IMR-90 (cell line): ENCODE measurements around the gene LCN2. TPM values are rescaled to one million over a fixed set of nuclear protein-coding genes. Genes with fewer than 3 reads are reported as not detected.
A peak's percentile ranks its signal among the peaks of the same experiment; 100 is the strongest.

ENCODE experiments used
- ATAC-seq: fragments of 200-7000 bp; cut with Tn5 transposase; 2 replicates; pipeline ENCODE4 v1.9.1; 2020; ENCODE audit warnings: low read depth, mild to moderate bottlenecking, moderate library complexity
- BruUV-seq: library from RNA; stranded (reverse); fragments of 400-500 nt; replicated peaks from 2 replicates; lab custom pipeline; 2021; lab: Mats Ljungman, UMichigan
- CTCF ChIA-PET: fragments of 300-600 bp; formaldehyde crosslinking; extraction: SDS; loops from one replicate; lab custom pipeline; 2021; ENCODE audit warnings: antibody characterized with exemption; lab: Yijun Ruan, JAX
- POLR2A ChIA-PET: fragments of 300-600 bp; sonication (Branson Sonifier 250); formaldehyde crosslinking; loops from one replicate; lab custom pipeline; 2022; ENCODE audit warnings: antibody characterized with exemption; ENCODE audit not compliant: unreplicated experiment; lab: Charles Lee
- DNase-seq: peaks from one replicate; pipeline ENCODE4 v3.0.0; 2013
- H2AFZ ChIP-seq: replicated peaks from 2 replicates; pipeline ENCODE3; 2013; ENCODE audit warnings: low read length, mild to moderate bottlenecking; ENCODE audit not compliant: poor library complexity
- H2AK5ac ChIP-seq: 2 replicates; pipeline ENCODE4 v1.6.1; 2013; ENCODE audit warnings: low read depth, low read length, inconsistent platforms
- H2AK9ac ChIP-seq: replicated peaks from 2 replicates; pipeline ENCODE3; 2013; ENCODE audit warnings: mild to moderate bottlenecking, low read depth, low read length, moderate library complexity; ENCODE audit not compliant: poor library complexity
- H2BK120ac ChIP-seq: 2 replicates; pipeline ENCODE4 v1.6.1; 2013; ENCODE audit warnings: low read depth, low read length, inconsistent platforms
- H2BK15ac ChIP-seq: 3 replicates; pipeline ENCODE4 v1.6.1; 2013; ENCODE audit warnings: low read depth, low read length, inconsistent platforms
- H2BK20ac ChIP-seq: 2 replicates; pipeline ENCODE4 v1.6.1; 2013; ENCODE audit warnings: low read depth, mild to moderate bottlenecking, inconsistent platforms, low read length, moderate library complexity
- H2BK5ac ChIP-seq: 2 replicates; pipeline ENCODE4 v1.6.1; 2013; ENCODE audit warnings: mild to moderate bottlenecking, low read depth, low read length, inconsistent platforms; ENCODE audit not compliant: poor library complexity, severe bottlenecking
- H3K14ac ChIP-seq: replicated peaks from 2 replicates; pipeline ENCODE4 v1.6.1; 2013; ENCODE audit warnings: low read depth, low read length, inconsistent platforms
- H3K18ac ChIP-seq: 2 replicates; pipeline ENCODE4 v1.6.1; 2013; ENCODE audit warnings: low read depth, low read length, control low read depth
- H3K23ac ChIP-seq: 2 replicates; pipeline ENCODE4 v1.6.1; 2013; ENCODE audit warnings: low read depth, low read length, inconsistent platforms
- H3K27ac ChIP-seq: 2 replicates; pipeline ENCODE4 v1.5.1; 2013; ENCODE audit warnings: mild to moderate bottlenecking, control low read depth, low read length; ENCODE audit not compliant: insufficient read depth
- H3K27me3 ChIP-seq: 2 replicates; pipeline ENCODE4 v1.6.1; 2013; ENCODE audit warnings: low read length; ENCODE audit not compliant: control insufficient read depth, insufficient read depth
- H3K36me3 ChIP-seq: 2 replicates; pipeline ENCODE4 v1.6.1; 2013; ENCODE audit warnings: low read length, mixed read lengths; ENCODE audit not compliant: control insufficient read depth, insufficient read depth
- H3K4ac ChIP-seq: 2 replicates; pipeline ENCODE4 v1.6.1; 2013; ENCODE audit warnings: low read depth, low read length, inconsistent platforms
- H3K4me1 ChIP-seq: 2 replicates; pipeline ENCODE4 v1.6.1; 2013; ENCODE audit warnings: low read length, mixed read lengths; ENCODE audit not compliant: control insufficient read depth, insufficient read depth
- H3K4me2 ChIP-seq: 2 replicates; pipeline ENCODE4 v1.6.1; 2013; ENCODE audit warnings: low read depth, mild to moderate bottlenecking, control low read depth, low read length, moderate library complexity
- H3K4me3 ChIP-seq: 2 replicates; pipeline ENCODE4 v1.5.1; 2013; ENCODE audit warnings: low read depth, mild to moderate bottlenecking, control low read depth, low read length, moderate library complexity; ENCODE audit not compliant: insufficient read depth
- H3K56ac ChIP-seq: 2 replicates; pipeline ENCODE4 v1.6.1; 2013; ENCODE audit warnings: low read length, inconsistent platforms; ENCODE audit not compliant: insufficient read depth; ENCODE audit errors: extremely low read depth
- H3K79me1 ChIP-seq, 2 experiments: 2 replicates each; pipeline ENCODE4 v1.6.1; 2013; ENCODE audit warnings: low read length in 2 of 2, inconsistent platforms in 1 of 2, low read depth in 1 of 2
- H3K9ac ChIP-seq: 2 replicates; pipeline ENCODE4 v1.6.1; 2013; ENCODE audit warnings: low read depth, low read length, control low read depth
- H3K9me1 ChIP-seq: 2 replicates; pipeline ENCODE4 v1.6.1; 2013; ENCODE audit warnings: low read length, inconsistent platforms; ENCODE audit not compliant: insufficient read depth
- H3K9me3 ChIP-seq: 2 replicates; pipeline ENCODE4 v1.6.1; 2013; ENCODE audit warnings: low read length; ENCODE audit not compliant: control insufficient read depth, insufficient read depth
- H4K20me1 ChIP-seq: 2 replicates; pipeline ENCODE4 v1.6.1; 2013; ENCODE audit warnings: low read length, inconsistent platforms; ENCODE audit not compliant: insufficient read depth
- H4K5ac ChIP-seq: 2 replicates; pipeline ENCODE4 v1.6.1; 2013; ENCODE audit warnings: mild to moderate bottlenecking, low read depth, low read length, control low read depth
- H4K8ac ChIP-seq, 2 experiments: 2 replicates each; pipeline ENCODE4 v1.6.1; 2013; ENCODE audit warnings: low read depth in 2 of 2, low read length in 2 of 2, control low read depth in 1 of 2, inconsistent platforms in 1 of 2
- H4K91ac ChIP-seq: 2 replicates; pipeline ENCODE4 v1.6.1; 2013; ENCODE audit warnings: low read depth, low read length, inconsistent platforms; ENCODE audit not compliant: insufficient read depth
- CEBPB ChIP-seq: IDR thresholded peaks from 2 replicates; pipeline ENCODE4 v1.6.1; 2012; ENCODE audit warnings: low read depth, low read length, improper control_type of control experiment
- MAFK ChIP-seq: IDR thresholded peaks from 2 replicates; pipeline ENCODE4 v1.6.1; 2012; ENCODE audit warnings: low read depth, low read length, improper control_type of control experiment
- NFE2L2 ChIP-seq: fragments of 150-350 bp; IDR thresholded peaks from 2 replicates; pipeline ENCODE4 v1.6.1; 2016; ENCODE audit warnings: low read depth, mild to moderate bottlenecking, low read length
- POLR2A ChIP-seq: IDR thresholded peaks from 2 replicates; pipeline ENCODE4 v1.6.1; 2012; ENCODE audit warnings: mild to moderate bottlenecking, low read depth, low read length
- WGBS, 2 experiments: methylation state at CpG; one replicate each; pipeline versions ENCODE4 v1.1.5 to v1.1.7; 2013; ENCODE audit warnings: missing lambda C conversion rate in 2 of 2; ENCODE audit not compliant: insufficient read length in 1 of 2; ENCODE audit errors: extremely low coverage in 2 of 2; 5-methylcytosine and 5-hydroxymethylcytosine counted together
- dilution Hi-C: fragments of 300-500 bp; cut with HindIII; formaldehyde crosslinking; loops from one replicate; pipeline ENCODE4 v1.14.3; 2018; ENCODE audit warnings: low sequenced_read_pairs; ENCODE audit not compliant: unreplicated experiment
- in situ Hi-C: fragments of 300-500 bp; cut with MboI; formaldehyde crosslinking; loops from 3 replicates; pipeline ENCODE4 v1.14.3; 2019; ENCODE audit warnings: low sequenced_read_pairs, inconsistent platforms, mixed read lengths
- intact Hi-C: fragments of 100-400 bp; cut with micrococcal nuclease; formaldehyde crosslinking; loops from 2 replicates; pipeline ENCODE4 v1.10.0; 2022
- polyA plus RNA-seq, 3 experiments: library from polyadenylated mRNA; depleted of rRNA; stranded (reverse); fragments of >200 nt; gene quantifications; 2 replicates each; pipeline ENCODE4 v1.2.3, GENCODE V29; 2012; ENCODE audit warnings: low replicate concordance in 1 of 3
- total RNA-seq: library from RNA; depleted of rRNA; stranded (reverse); fragments of >200 nt; gene quantifications from 2 replicates; pipeline ENCODE4 v1.2.3, GENCODE V29; 2012
- TF ChIP-seq, protein P1 (sequence below): conservative IDR thresholded peaks from 2 replicates; pipeline ENCODE4 v1.5.1; 2012; ENCODE audit warnings: mild to moderate bottlenecking, low read depth, low read length, improper control_type of control experiment
- TF ChIP-seq, protein P2 (sequence below): fragments of 150-350 bp; IDR thresholded peaks from 2 replicates; pipeline ENCODE4 v1.6.1; 2016; ENCODE audit warnings: low read depth, mild to moderate bottlenecking, low read length, moderate library complexity, borderline replicate concordance

The LCN2 gene
- total and polyA plus RNA-seq, 2 of the 4 experiments (the other 2 are of a cell fraction) = not detected

DNA sequence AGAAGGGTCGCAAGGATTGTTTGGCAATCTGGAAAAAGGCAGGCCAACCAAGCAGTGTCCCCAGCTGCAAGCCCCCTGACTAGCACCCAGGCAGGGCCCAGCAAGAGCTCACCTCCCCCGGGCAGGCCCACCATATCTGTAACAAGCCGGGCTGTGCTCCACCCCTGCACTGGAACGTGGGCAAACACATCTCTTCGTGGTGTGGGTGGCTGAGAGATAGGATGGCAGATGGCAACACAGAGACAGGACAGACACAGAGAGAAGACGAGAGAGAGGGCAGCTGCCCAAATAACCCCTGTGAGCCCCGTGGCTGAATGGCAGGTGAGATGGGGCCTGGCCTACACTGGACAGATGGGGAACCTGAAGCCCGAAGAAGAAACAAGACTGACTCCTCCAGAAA lies 20.2 kb downstream of the LCN2 start:
- H2BK20ac ChIP-seq = no peak overlapping the region
- H3K23ac ChIP-seq = no peak overlapping the region
- ATAC-seq (no peak), DNase-seq (no peak)
- peaks cover 9 to 43% of the 10 kb centered on the region in 2 experiments for H3K79me1 ChIP-seq
- H2BK5ac ChIP-seq = no peak overlapping the region
- no peak overlapping the region for H3K14ac ChIP-seq
- no peaks in the 10 kb centered on the region for H3K9me3 ChIP-seq
- no peak overlapping the region for H3K4me2 ChIP-seq
- peak overlapping the region; percentile 82 for H2AK9ac ChIP-seq
- POLR2A ChIA-PET = no interaction called here
- H2AK5ac ChIP-seq = no peak overlapping the region; the same call in 1 of the 2 replicates
- H3K4ac ChIP-seq = no peak overlapping the region
- in situ Hi-C loops = no loop called here
- H2AFZ ChIP-seq = peak overlapping the region; percentile 43
- H3K18ac ChIP-seq = no peak overlapping the region
- no peak overlapping the region for H2BK15ac ChIP-seq
- dilution Hi-C loops = no loop called here
- TF ChIP-seq, protein P1, sequence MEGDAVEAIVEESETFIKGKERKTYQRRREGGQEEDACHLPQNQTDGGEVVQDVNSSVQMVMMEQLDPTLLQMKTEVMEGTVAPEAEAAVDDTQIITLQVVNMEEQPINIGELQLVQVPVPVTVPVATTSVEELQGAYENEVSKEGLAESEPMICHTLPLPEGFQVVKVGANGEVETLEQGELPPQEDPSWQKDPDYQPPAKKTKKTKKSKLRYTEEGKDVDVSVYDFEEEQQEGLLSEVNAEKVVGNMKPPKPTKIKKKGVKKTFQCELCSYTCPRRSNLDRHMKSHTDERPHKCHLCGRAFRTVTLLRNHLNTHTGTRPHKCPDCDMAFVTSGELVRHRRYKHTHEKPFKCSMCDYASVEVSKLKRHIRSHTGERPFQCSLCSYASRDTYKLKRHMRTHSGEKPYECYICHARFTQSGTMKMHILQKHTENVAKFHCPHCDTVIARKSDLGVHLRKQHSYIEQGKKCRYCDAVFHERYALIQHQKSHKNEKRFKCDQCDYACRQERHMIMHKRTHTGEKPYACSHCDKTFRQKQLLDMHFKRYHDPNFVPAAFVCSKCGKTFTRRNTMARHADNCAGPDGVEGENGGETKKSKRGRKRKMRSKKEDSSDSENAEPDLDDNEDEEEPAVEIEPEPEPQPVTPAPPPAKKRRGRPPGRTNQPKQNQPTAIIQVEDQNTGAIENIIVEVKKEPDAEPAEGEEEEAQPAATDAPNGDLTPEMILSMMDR = no peak
- TF ChIP-seq, protein P2, sequence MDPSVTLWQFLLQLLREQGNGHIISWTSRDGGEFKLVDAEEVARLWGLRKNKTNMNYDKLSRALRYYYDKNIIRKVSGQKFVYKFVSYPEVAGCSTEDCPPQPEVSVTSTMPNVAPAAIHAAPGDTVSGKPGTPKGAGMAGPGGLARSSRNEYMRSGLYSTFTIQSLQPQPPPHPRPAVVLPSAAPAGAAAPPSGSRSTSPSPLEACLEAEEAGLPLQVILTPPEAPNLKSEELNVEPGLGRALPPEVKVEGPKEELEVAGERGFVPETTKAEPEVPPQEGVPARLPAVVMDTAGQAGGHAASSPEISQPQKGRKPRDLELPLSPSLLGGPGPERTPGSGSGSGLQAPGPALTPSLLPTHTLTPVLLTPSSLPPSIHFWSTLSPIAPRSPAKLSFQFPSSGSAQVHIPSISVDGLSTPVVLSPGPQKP = no peak
- TF ChIP-seq NFE2L2 (no peak), MAFK (no peak), POLR2A (no peak), CEBPB (no peak)
- H4K8ac ChIP-seq = no peak overlapping the region
- H3K4me1 ChIP-seq = peaks cover 2% of the 10 kb centered on the region; the same call in 1 of the 2 replicates
- no peaks in the 10 kb centered on the region for H3K27me3 ChIP-seq
- no peak overlapping the region for H4K91ac ChIP-seq
- peaks cover 15% of the 10 kb centered on the region for H3K9me1 ChIP-seq
- no peak overlapping the region for H2BK120ac ChIP-seq
- H3K36me3 ChIP-seq = peaks cover 47% of the 10 kb centered on the region
- no peak overlapping the region for H4K5ac ChIP-seq
- no peak overlapping the region for H3K9ac ChIP-seq
- 92% methylated on average over 2 of the region's 8 CpGs; no CpG with 5 or more reads in 1 of the 2 experiments for WGBS, 2 experiments
- CTCF ChIA-PET = no interaction called here
- H3K4me3 ChIP-seq = no peak overlapping the region
- 0 out of 2 replicates have a peak, but pooled peaks cover 2% of the 10 kb centered on the region for H4K20me1 ChIP-seq
- H3K27ac ChIP-seq = no peak overlapping the region
- H3K56ac ChIP-seq = no peak overlapping the region
- intact Hi-C loops = no loop called here
- BruUV-seq = no TSS peak
